AG08395 (cell line): ENCODE results near the gene FBXO45.
"Not testable (repeated sequence)": the region's sequence is repeated elsewhere in the genome, so short reads cannot be mapped to it uniquely, and the experiment has no call there.

Experiments
- DNase-seq: peaks from one replicate; pipeline ENCODE4 v3.0.0; 2012; ENCODE audit warnings: mixed read lengths, low spot score

The FBXO45 gene

DNA sequence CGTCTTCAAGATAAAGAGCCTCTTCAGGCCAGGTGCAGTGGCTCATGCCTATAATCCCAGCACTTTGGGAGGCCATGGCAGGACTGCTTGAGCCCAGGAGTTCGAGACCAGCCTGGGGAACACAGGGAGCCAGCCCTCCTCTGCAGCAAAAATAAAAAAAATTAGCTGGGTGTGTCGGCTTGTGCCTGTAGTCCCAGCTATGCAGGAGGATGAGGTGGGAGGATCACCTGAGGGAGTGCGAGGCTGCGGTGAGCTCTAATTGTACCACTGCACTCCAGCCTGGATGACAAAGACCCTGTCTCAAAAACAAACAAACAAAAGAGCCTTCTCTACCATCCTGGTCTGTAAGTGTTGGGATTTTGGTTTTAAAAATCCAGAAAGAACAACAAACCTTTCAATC, 11.2 kb upstream of the FBXO45 start:
- no peak for DNase-seq

DNA sequence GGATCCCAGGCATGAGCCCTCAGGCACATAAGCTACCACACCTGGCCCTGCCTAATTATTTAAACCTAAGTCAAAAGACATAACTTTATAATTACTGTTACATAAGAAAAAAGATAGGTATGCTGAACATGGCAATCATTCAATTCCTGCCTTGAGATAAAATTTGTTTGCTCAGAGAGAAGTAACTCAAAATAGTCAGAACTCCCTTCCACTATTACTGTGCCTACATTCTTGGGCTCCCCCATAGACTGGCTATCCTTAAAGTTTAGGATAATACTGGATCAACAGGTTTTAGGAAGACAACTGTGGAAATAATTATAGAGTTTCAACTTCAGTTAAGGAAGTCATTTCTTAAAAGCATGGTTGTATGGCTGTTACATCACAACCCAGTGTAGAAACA, 10.0 kb upstream of the FBXO45 start:
- DNase-seq, result no peak

GRCh38 chr3:196559826-196560225, 8.6 kb upstream of the FBXO45 start:
- no peak for DNase-seq

- no peak for DNase-seq
Observed at GRCh38 chr3:196563721-196564225, 4.7 kb upstream of the FBXO45 start.

DNA sequence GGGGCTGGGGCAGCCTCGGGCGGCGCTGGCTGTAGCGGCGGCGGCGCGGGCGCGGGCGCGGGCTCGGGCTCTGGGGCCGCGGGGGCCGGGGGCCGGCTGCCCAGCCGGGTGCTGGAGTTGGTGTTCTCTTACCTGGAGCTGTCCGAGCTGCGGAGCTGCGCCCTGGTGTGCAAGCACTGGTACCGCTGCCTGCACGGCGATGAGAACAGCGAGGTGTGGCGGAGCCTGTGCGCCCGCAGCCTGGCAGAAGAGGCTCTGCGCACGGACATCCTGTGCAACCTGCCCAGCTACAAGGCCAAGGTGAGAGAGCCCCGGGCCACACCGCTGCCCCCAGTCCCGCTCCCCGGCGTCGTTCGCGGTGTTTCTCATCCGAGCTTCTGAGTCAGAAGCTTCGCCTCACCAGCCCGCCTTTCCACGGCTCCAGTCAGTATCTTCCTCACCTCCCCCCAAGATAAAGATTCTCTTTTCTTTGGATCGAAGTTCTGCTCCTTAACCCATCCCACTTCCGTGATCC, 600 bp downstream of the FBXO45 start:
- peak; percentile 25 for DNase-seq

DNA sequence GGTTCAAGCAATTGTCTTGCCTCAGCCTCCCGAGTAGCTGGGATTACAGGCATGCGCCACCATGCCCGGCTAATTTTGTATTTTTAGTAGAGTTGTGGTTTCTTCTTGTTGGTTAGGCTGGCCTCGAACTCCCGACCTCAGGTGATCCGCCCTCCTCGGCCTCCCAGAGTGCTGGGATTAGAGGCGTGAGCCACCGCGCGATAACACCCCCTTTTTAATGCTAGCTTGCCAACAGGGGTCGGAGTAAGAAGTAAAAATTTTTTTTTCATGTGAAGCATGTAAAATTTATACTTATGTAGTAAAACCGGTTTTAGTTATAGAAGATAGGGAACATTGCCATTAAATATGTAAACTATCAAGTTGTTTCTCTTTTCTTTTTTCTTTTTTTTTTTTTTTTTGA, 1.9 kb downstream of the FBXO45 start:
- not testable (repeated sequence) for DNase-seq

DNA sequence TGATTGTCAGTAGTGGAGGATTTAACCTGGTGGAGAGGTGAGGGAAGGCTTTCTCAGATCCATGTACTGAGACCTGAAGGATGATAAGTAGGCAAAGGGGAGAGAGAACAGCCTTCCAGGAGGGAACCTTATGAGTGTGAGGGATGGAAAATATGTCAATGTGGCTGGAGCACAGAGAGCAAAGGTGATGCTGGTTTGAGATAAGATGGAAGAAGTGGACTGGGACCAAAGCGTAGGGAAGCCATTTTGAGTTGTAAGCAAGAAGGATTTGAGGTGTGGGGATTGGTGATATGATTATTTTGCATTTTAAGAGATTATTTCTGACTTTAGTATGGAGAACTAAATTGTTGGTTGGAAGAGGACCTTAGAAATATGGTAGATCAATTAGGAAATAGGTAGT, 3.9 kb downstream of the FBXO45 start:
- no peak for DNase-seq

DNA sequence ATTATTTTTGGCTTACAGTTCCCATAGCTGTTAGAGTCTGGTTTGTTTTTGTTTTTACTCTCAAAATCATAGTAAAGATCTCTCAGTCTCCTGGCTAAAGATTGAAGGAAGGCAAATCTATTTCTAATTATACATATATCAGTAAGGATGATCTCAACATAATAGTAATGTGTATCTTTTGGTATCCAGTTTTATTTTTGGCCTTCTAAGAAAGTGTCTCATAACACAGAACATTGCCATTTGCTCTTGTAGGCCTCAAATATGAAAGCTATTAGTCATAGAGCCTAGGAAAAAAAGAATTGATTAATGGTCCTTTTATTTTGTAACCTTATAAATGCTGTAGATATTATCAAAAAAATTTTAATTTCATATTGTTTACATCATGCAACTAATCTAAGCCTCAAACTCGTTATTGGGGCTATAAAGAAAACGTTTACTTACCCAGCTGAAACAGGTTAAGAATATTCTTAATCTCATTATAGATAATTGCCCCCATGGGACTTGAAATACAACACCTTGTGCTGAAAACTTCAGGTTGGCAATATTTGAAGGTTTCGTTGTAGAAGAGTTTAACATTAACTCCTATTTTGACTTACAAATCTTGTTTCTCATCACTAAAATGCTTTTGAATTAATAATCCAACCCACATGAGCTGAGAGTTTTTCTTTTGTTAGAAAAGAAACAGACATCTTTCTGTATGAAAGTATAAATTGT, 16.7 kb downstream of the FBXO45 start:
- no peak for DNase-seq

DNA sequence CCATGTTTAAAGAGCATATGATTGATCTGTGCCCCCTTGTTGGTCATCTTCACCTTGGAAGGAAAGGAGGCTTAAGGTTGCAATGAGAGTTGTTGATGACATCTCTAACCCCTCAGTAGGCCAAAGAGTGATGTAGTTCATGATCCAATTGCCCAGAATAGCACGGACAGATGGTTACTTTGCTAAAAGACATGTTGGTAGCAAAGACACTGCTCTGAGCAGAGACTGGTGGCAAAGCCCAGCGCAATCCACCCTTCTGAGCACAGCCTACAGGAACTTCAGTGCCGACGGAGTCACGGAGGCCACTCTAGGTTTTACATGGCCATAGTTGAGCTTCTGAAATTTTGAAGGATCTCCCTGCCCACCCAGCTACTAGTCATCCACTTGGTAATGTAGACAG, 21.8 kb downstream of the FBXO45 start:
- no peak for DNase-seq

DNA sequence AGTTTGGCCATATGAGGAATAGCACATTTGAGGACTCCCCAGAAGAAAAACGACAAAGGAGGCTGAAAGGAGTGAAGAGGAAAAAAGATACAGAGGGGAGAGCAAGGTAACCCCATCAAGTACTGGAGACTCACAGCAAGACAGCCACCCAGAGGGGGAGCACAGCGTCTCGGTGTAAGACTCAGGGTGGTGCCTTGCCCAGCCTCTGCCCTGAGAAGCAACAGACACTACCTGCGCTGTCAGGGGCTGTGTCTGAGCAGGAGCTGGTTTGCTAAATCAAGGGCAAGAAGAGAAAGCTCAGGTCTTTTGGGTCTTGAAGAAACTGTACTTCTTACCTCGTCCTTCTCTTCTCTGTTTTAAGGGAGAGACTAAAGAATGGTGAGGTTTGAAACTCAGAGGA, 27.9 kb downstream of the FBXO45 start:
- no peak for DNase-seq

DNA sequence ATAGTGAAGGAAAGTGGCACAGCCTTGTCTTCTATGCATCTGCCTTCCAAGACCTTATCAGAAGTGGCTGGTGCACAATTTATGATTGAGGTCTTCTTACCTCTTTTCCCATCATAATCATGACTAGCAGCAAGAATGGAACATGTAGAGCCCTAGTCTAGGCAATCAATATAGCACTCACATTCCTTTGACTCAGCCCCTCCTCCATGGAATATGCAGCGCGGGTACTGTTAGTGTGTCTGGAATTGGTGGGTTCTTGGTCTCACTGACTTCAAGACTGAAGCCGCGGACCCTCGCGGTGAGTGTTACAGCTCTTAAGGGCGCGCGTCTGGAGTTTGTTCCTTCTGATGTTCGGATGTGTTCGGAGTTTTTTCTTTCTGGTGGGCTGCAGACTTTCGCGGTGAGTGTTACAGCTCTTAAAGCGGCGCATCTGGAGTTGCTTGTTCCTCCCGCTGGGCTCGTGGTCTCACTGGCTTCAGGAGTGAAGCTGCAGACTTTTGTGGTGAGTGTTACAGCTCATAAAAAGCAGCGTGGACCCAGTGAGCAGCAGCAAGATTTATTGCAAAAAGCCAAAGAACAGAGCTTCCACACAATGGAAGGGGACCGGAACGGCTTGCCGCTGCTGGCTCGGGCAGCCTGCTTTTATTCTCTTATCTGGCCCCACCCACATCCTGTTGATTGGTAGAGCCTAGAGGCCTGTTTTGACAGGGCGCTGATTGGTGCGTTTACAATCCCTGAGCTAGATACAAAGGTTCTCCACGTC, 29.7 kb downstream of the FBXO45 start:
- not testable (repeated sequence) for DNase-seq

DNA sequence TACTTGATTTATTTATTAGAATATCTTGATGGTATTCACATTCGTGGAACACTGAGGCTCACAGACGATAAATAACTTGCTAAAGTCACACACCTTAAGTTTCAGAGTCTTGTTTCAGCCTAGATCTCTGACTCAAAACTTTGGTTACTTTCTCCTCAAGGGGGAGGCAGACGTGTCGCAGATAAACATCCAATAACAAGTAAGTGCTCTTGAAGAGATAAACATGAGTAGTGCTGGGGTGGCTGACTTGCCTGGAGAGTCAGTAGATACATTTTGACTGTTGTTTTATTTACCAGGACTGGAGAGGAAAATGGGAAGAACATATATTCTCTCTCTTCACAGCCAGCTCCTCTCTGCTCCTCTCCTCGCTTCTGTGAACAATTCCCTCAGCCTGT, 31.3 kb downstream of the FBXO45 start:
- DNase-seq, result no peak

DNA sequence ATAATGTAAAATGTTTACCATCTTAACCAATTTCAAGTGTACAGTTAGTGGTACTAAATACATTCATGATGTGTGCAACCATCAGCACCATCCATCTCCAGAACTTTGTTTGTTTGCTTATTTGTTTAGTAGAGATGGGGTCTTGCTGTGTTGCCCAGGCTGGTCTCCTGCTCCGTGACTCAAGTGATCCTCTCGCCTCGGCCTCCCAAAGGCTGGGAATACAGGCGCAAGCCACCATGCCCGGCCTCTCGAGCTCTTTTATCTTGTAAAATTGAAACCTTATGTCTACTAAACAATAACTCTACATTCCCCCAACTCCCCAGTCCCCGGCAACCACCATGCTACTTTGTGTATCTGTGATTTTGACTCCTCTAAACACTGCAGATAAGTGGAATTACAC, 31.9 kb downstream of the FBXO45 start:
- no peak for DNase-seq

- DNase-seq, result no peak
Observed at GRCh38 chr3:196602673-196603072, 34.2 kb downstream of the FBXO45 start.

GRCh38 chr3:196603683-196604082, 35.2 kb downstream of the FBXO45 start:
- DNase-seq, result no peak

DNA sequence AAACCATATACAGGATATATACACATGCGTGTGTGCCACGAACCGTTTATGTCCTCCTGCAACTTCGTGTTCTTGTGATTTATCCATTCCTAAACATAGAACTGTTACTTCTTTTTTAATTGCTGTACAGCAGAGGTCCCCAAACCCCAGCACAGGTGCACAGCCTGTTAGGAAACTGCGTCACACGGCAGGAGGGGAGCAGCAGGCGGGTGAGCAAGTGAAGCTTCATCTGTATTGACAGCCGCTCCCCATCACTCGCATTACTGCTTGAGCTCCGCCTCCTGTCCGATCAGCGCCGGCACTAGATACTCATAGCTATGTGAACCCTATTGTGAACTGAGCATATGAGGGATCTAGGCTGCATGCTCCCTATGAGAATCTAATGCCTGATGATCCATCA, 36.1 kb downstream of the FBXO45 start:
- DNase-seq, result no peak

- DNase-seq, result no peak
Observed at GRCh38 chr3:196608693-196609092, 40.2 kb downstream of the FBXO45 start.

- peak; percentile 93 for DNase-seq
Observed at GRCh38 chr3:196609343-196609775, 40.9 kb downstream of the FBXO45 start.

DNA sequence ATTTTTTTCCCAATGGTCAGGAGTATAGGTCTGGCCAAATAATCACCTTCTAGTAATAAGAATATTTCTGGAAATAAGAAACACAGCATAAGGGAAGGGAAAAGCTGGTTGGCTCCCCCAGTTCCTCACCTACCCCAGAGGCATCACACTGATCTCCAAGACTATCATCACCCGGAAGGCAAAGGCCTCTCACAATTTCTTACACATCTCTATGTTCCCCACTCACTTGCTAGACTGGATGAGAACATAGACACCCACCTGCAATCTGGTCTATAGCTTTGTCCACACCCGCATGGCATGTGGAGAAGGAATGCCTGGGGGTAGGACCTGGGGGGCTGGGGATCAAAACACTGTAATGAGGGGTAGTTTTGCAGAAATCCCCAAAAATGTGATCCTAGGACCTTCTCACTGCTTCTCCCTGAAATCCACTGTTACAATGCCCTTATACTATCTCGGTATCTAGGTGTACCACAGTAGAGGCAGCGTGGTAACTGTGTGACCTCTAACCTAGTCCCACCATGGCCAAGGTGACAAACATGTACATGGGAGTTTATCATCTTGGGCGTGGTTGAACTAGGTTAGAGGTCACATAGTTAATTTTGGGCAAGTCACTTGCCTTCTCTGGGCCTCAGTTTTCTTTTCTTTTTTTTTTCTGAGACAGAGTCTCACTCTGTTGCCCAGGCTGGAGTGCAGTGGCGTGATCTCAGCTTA, 41.5 kb downstream of the FBXO45 start:
- no peak for DNase-seq

DNA sequence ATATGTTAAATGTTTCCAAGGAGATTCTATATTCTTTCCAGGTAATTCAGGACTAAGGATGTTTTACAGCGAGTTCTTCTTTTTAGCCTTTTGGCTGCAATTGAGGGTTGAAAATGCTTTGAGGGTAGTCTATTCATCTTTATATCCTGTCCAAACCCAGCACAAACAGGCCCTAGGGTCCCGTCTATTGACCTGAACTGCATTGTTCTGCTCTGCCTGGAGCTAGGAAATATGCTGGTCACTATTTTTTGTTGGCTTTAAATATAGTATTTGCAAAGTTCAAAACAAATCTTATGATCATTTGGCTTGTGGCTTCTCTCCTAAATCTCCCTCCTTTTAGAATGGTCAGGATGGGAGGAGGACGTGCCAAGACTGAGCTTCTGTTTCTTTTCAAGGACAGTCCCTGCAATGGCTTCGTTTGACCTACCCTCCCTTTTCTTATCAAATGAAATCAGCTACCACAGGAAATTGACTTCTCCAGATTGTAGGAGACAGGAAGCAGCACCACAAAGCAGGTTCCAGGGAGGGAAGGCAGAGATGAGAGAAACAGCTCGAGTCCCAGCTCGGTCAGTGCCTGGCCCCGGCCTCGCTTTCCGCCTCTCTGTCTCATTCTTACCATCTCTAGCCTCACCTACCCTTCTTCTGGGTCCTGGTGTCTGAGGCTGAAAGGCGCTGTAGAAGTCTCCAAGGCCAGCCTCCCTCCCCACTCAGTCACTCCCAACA, 43.5 kb downstream of the FBXO45 start:
- no peak for DNase-seq

- DNase-seq, result not testable (repeated sequence)
Observed at GRCh38 chr3:196615234-196615633, 46.8 kb downstream of the FBXO45 start.

DNA sequence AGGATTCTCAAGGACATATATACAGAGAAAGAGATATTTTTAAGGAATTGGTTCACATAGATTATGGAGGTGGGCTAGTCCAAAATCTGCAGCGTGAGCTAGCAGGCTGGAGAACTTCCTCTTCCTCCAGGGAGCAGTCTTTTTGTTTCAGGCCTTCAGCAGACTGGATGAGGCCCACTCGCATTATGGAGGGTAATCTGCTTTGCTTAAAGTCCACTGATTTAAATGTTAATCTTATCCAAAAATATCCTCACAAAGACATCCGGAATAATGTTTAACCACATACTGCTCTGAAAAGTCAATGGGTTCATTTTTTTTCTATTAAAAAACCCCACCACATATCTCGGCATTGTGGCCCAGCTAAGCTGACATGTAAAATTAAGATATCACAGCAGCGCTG, 48.8 kb downstream of the FBXO45 start:
- DNase-seq, result no peak
